Urinary bladder (tissue), 4 donors: ENCODE data around the gene RNU5B-1. TPM values are rescaled to one million over a fixed set of nuclear protein-coding genes. Genes with fewer than 3 reads are reported as not detected.
A peak's percentile ranks its signal among the peaks of the same experiment; 100 is the strongest.

Experiments
- DNase-seq: peaks from one replicate; pipeline ENCODE4 v3.0.0-alpha.2; 2015; ENCODE audit errors: extremely low spot score
- H3K27ac ChIP-seq: one replicate; pipeline ENCODE4 v1.5.1; 2013; ENCODE audit warnings: low read depth, mild to moderate bottlenecking, moderate library complexity
- H3K36me3 ChIP-seq: one replicate; pipeline ENCODE4 v1.6.1; 2013; ENCODE audit warnings: mild to moderate bottlenecking, moderate library complexity; ENCODE audit not compliant: insufficient read depth
- H3K4me1 ChIP-seq: one replicate; pipeline ENCODE4 v1.6.1; 2013; ENCODE audit warnings: mild to moderate bottlenecking, moderate library complexity; ENCODE audit not compliant: insufficient read depth
- H3K4me3 ChIP-seq: one replicate; pipeline ENCODE4 v1.5.1; 2013; ENCODE audit warnings: low read depth, low read length
- WGBS: extraction: QIAGEN DNeasy Blood & Tissue Kit; methylation state at CpG from one replicate; pipeline ENCODE4 v1.1.7; 2013; 5-methylcytosine and 5-hydroxymethylcytosine counted together
- polyA plus RNA-seq: library from polyadenylated mRNA; stranded (reverse); fragments of 200-250 nt; gene quantifications from one replicate; pipeline ENCODE4 v1.2.3, GENCODE V29; 2013
- total RNA-seq: library from RNA; depleted of rRNA; stranded (reverse); fragments of >200 nt; gene quantifications from one replicate; pipeline ENCODE4 v1.2.3, GENCODE V29; 2014
- donor health status: healthy with polysubstance abuse.
- donor health status: healthy.

Gene RNU5B-1
- total and polyA plus RNA-seq, 2 donors, result under 0.01 TPM; not detected in 1

DNA sequence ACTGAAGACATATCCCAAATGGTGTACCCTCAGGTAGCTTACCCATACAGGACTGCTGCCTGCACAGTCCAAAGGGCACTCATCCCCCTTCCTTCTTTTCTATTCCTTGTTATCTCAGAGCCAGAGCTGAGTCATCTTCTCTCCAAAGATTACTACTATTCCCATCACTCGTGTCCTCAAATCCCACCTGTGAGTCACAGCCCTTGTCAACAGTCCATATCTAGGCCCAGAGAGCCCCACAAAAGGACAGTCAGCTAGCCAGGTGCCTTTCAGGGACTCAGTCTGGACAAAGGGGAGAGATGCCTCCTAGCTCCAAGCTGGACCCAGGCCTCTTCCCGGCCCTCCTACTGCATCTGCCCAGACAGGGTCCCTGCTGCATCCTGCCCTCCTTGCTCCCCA is 28.8 kb upstream of the RNU5B-1 start:
- DNase-seq, result no peak
- H3K4me1 ChIP-seq, result no peaks in the 10 kb centered on the region
- H3K36me3 ChIP-seq, result no peaks in the 10 kb centered on the region
- 51% methylated on average over 2 of the region's 2 CpGs for WGBS
- no peak overlapping the region for H3K4me3 ChIP-seq
- H3K27ac ChIP-seq, result no peak overlapping the region

GRCh38 chr15:65277015-65277414 is 27.5 kb upstream of the RNU5B-1 start:
- DNase-seq, result no peak
- no peaks in the 10 kb centered on the region for H3K4me1 ChIP-seq
- H3K4me3 ChIP-seq, result no peak overlapping the region
- H3K36me3 ChIP-seq, result no peaks in the 10 kb centered on the region
- no peak overlapping the region for H3K27ac ChIP-seq
- 81% methylated on average over 1 of the region's 1 CpG for WGBS

DNA sequence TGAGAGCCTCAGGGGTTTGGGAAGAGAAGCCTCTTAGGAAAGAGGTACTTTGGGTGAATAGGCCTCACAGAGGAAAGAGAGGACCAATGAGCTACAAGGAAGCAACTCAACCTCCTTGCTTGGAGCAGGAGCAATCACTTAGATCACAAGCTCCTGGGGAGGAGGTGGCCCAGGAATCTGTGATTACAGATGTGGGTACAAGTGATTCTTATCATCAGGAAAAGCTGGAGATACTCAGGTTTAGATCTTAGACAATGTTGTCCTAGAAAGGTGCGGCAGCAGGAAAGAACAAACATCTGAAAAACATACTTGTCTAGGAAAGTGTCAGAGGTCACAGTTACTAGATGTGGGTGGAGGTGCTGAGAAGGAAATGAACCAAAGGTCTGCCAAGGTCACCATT is 26.0 kb upstream of the RNU5B-1 start:
- 77% methylated on average over 1 of the region's 1 CpG for WGBS
- Histone ChIP-seq H3K4me3 (no peak overlapping the region), H3K27ac (no peak overlapping the region), H3K4me1 (no peaks in the 10 kb centered on the region), H3K36me3 (no peaks in the 10 kb centered on the region)
- no peak for DNase-seq

DNA sequence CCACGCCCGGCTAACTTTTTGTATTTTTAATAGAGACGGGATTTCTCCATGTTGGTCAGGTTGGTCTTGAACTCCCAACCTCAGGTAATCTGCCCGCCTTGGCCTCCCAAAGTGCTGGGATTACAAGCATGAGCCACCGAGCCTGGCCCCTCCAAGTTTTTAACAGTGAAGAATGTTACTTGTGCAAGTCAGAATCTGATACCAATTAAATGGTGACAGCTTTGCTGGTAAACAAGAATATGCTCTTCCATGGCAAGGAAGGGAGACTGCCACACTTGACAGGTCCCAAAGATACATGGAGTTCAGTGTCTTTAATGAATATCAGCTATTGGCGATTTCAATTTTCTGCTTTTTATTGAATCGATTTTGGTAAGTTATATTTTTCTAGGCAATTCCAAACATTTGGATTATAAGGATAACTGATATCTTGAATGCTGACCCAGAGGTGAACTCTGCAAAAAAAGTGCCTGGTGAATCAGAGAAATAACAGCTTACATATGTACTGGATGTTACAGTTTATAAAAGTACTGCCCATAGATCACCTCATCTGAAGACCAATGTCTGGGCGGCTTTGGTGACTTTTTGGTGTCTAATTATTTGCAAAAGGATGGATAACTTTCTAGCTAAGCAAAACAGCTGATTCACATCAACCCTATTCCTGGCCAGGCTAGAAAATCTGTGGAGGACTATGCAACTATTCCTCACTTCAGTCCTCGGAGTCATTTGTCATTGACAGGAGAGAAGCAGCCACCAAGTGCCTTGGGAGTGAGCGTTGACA is 19.0 kb upstream of the RNU5B-1 start:
- Histone ChIP-seq H3K36me3 (no peaks in the 10 kb centered on the region), H3K4me3 (peak overlapping the region; percentile 58), H3K27ac (no peak overlapping the region), H3K4me1 (no peaks in the 10 kb centered on the region)
- 59% methylated on average over 10 of the region's 10 CpGs for WGBS
- no peak for DNase-seq

- WGBS, result under 1% methylated on average over 52 of the region's 52 CpGs
- Histone ChIP-seq H3K4me1 (no peaks in the 10 kb centered on the region), H3K36me3 (no peaks in the 10 kb centered on the region), H3K4me3 (peak overlapping the region; percentile 58), H3K27ac (peak overlapping the region; percentile 23)
- no peak for DNase-seq
These were observed 18.3 kb upstream of the RNU5B-1 start for GRCh38 chr15:65286069-65286703.

GRCh38 chr15:65286704-65287519 is 17.6 kb upstream of the RNU5B-1 start, which contains the start of gene PARP16:
Gene PARP16, minus strand, starts transcription at chr15:65286883. Its CDS starts 457 bp downstream, at chr15:65286426.
- peak within 1 kb of the TSS; percentile 58 for H3K4me3 ChIP-seq
- peak; percentile 82 for DNase-seq
- no peaks in the 10 kb centered on the region for H3K36me3 ChIP-seq
- 2% methylated on average over 62 of the region's 62 CpGs for WGBS
- peak within 1 kb of the TSS; percentile 59 for H3K27ac ChIP-seq
- H3K4me1 ChIP-seq, result no peaks in the 10 kb centered on the region

DNA sequence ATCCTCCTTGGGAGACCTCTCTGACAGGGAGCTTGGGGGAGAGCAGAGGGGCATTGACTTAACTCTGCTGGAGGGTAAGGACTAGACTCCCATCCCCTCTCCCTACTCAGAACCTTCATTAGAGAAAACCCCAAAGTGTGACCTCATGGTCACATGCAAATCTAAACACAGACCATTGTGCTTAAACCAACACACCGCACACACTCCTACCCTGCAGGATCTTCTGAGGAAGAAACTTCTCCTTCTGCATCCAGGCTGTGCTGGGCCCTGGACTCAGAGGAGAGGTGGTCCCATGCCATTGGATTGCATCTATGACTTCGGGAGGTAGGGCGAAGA is 17.0 kb upstream of the RNU5B-1 start:
- WGBS, result 93% methylated on average over 3 of the region's 3 CpGs
- Histone ChIP-seq H3K4me1 (no peaks in the 10 kb centered on the region), H3K4me3 (no peak overlapping the region), H3K36me3 (no peaks in the 10 kb centered on the region), H3K27ac (no peak overlapping the region)
- DNase-seq, result no peak

DNA sequence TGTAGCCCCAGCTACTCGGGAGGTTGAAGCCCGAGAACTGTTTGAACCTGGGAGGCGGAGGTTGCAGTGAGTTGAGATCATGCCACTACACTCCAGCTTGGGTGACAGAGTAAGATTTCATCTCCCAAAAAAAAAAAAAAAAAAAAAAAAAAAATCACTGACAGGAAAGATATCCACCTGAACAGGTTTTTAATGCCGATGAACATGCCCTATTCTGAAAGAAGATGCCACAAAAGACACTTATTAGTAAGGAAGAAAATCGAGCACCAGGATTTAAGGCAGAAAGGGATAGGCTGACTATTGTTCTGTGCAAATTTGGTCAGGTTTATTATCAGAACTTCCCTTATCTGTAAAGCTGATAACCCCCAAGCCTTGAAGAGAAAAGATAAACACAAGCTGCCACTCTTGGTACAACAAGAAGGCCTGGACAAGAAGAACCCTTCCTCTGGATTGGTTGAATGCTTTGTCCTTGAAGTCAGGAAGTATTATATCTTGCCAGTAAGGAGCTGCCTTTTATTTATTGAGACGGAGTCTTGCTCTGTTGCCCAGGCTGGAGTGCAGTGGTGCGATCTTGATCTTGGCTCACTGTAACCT is 15.1 kb upstream of the RNU5B-1 start:
- Histone ChIP-seq H3K36me3 (no peaks in the 10 kb centered on the region), H3K4me3 (no peak overlapping the region), H3K4me1 (no peaks in the 10 kb centered on the region), H3K27ac (no peak overlapping the region)
- 78% methylated on average over 7 of the region's 7 CpGs for WGBS
- DNase-seq, result no peak

GRCh38 chr15:65290228-65290627 is 14.2 kb upstream of the RNU5B-1 start:
- no peaks in the 10 kb centered on the region for H3K4me1 ChIP-seq
- WGBS, result 85% methylated on average over 7 of the region's 7 CpGs
- no peak overlapping the region for H3K27ac ChIP-seq
- H3K4me3 ChIP-seq, result no peak overlapping the region
- DNase-seq, result no peak
- H3K36me3 ChIP-seq, result no peaks in the 10 kb centered on the region

DNA sequence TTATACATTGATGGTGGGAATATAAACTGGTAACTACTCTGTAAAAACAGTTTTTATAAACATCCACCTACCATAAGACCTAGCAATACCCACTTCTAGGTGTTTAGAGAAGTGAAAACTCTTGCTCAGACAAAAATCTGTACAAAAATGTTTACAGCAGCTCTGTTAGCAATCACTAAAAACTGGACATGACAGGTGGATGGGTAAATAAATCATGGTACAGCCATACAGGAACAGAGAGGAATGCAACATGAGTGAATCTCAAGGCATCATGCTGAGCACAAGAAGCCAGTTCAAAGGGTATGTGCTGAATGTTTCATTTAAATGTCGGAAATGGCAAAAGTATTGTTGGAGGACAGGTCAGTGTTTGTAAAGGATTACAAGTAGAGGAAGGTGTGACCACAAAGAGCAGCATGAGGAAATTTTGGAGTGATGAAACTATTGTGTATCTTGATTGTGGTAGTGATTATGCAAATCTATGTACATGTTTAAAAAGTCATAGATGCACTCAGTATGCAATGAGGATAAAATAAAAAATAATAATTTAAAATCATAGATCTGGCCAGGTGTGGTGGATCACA is 11.4 kb upstream of the RNU5B-1 start:
- no peak overlapping the region for H3K4me3 ChIP-seq
- H3K4me1 ChIP-seq, result no peaks in the 10 kb centered on the region
- H3K36me3 ChIP-seq, result no peaks in the 10 kb centered on the region
- DNase-seq, result no peak
- 77% methylated on average over 1 of the region's 1 CpG for WGBS
- no peak overlapping the region for H3K27ac ChIP-seq

- no peaks in the 10 kb centered on the region for H3K4me1 ChIP-seq
- no peak overlapping the region for H3K27ac ChIP-seq
- WGBS, result 85% methylated on average over 11 of the region's 11 CpGs
- H3K36me3 ChIP-seq, result no peaks in the 10 kb centered on the region
- no peak overlapping the region for H3K4me3 ChIP-seq
- DNase-seq, result no peak
These were observed 5.7 kb upstream of the RNU5B-1 start for GRCh38 chr15:65298731-65299130.

DNA sequence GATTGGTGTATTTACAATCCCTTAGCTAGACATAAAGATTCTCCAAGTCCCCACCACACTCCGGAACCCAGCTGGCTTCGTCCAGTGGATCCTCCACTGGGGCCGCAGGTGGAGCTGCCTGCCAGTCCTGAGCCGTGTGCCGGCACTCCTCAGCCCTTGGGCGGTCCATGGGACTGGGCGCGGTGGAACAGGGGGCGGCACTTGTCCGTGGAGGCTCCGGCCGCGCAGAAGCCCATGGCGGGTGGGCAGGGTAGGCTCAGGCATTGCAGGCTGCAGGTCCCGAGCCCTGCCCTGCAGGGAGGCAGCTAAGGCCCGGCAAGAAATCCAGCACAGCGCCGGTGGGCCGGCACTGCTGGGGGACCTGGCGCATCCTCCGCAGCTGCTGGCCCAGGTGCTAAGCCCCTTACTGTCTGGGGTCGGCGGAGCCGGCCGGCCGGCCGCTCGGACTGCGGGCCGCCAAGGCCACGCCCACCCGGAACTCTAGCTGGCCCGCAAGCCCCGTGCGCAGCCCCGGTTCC is 3.5 kb upstream of the RNU5B-1 start:
- Histone ChIP-seq H3K4me1 (no peaks in the 10 kb centered on the region), H3K36me3 (no peaks in the 10 kb centered on the region), H3K4me3 (no peak overlapping the region), H3K27ac (no peak overlapping the region)
- 93% methylated on average over 36 of the region's 36 CpGs for WGBS
- DNase-seq, result no peak

DNA sequence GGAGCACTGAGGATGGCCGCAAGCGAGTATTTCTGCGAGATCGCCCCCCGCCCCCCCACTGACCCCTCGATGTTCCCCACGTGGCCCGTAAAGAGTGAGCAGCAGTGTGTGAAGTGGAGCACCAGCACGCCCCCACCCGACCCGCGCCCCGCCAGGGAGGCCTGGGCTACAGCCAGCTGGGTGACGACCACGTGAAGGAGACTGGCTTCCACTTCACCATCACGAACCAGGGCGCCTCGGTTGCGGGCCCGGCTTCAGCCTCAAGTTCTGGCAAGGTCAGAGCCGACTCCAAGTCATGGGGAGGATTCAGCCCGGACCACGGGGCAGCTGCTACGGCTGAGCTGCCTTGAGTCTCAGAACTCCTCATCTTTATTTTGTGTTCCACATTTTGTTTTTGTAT is 2.4 kb upstream of the RNU5B-1 start:
- Histone ChIP-seq H3K4me3 (no peak overlapping the region), H3K27ac (no peak overlapping the region), H3K4me1 (no peaks in the 10 kb centered on the region), H3K36me3 (no peaks in the 10 kb centered on the region)
- WGBS, result 76% methylated on average over 24 of the region's 24 CpGs
- no peak for DNase-seq
